ENCODE data around the gene SALL4.

- no peak for TF ChIP-seq EZH2 (IDR thresholded peaks at IDR 0.05; ENCODE audit: borderline replicate concordance, low read depth, low read length, poor library complexity, severe bottlenecking)
- TF ChIP-seq CTCF (conservative IDR thresholded peaks at IDR 0.05; ENCODE audit: low read depth, low read length), result no peak
Observed at GRCh38 chr20:51797357-51798025, 4.8 kb downstream of the SALL4 start.
